SK-N-SH (cell line): ENCODE data around the gene CEBPG.

Source experiments
- CHD2 ChIP-seq: fragments of 150-350 bp; IDR thresholded peaks from 2 replicates; pipeline ENCODE4 v1.6.1; 2018; ENCODE audit warnings: low read length; ENCODE audit not compliant: partially characterized antibody
- CTCF ChIP-seq: fragments of 200-600 bp; sonication (generic); IDR thresholded peaks from 2 replicates; pipeline ENCODE4 v1.6.1; 2017; ENCODE audit warnings: antibody characterized with exemption, mild to moderate bottlenecking, moderate library complexity
- EP300 ChIP-seq, 2 experiments: IDR thresholded peaks; 2 replicates each; pipeline versions ENCODE4 v1.4.0 to v1.6.1; 2012; ENCODE audit warnings: borderline replicate concordance in 1 of 2, low read depth in 1 of 2, low read length in 1 of 2
- FOXM1 ChIP-seq: IDR thresholded peaks from 2 replicates; pipeline ENCODE4 v1.4.0; 2012; ENCODE audit warnings: low read depth, mild to moderate bottlenecking
- JUND ChIP-seq: IDR thresholded peaks from 2 replicates; pipeline ENCODE4 v1.4.0; 2012
- MAX ChIP-seq: IDR thresholded peaks from 2 replicates; pipeline ENCODE4 v1.4.0; 2012; ENCODE audit warnings: low read depth
- POLR2AphosphoS5 ChIP-seq: IDR thresholded peaks from 2 replicates; pipeline ENCODE4 v1.6.1; 2012; ENCODE audit warnings: low read depth, low read length
- RAD21 ChIP-seq: IDR thresholded peaks from 2 replicates; pipeline ENCODE4 v1.6.1; 2012; ENCODE audit warnings: mild to moderate bottlenecking, low read length
- RFX5 ChIP-seq: IDR thresholded peaks from 2 replicates; pipeline ENCODE4 v1.6.1; 2012; ENCODE audit warnings: mild to moderate bottlenecking, improper control_type of control experiment, low read length
- TAF1 ChIP-seq: IDR thresholded peaks from 2 replicates; pipeline ENCODE4 v1.6.1; 2012; ENCODE audit warnings: low read depth, mild to moderate bottlenecking, low read length, moderate library complexity, borderline replicate concordance
- TEAD4 ChIP-seq: IDR thresholded peaks from 2 replicates; pipeline ENCODE4 v1.4.0; 2012; ENCODE audit warnings: mild to moderate bottlenecking, borderline replicate concordance; ENCODE audit not compliant: insufficient read depth
- ZBTB33 ChIP-seq: IDR thresholded peaks from 2 replicates; pipeline ENCODE4 v1.4.0; 2012; ENCODE audit warnings: low read depth, borderline replicate concordance

GRCh38 chr19:33362508-33363228 lies 10.8 kb upstream of the CEBPG start:
- TF ChIP-seq CTCF (no peak), JUND (no peak), CHD2 (no peak), ZBTB33 (no peak), MAX (no peak), RFX5 (no peak), TEAD4 (no peak), RAD21 (no peak), TAF1 (no peak), EP300 (IDR thresholded peaks at IDR 0.05; ENCODE audit: borderline replicate concordance in 1 of 2, low read depth in 1 of 2, low read length in 1 of 2) (no peak), FOXM1 (no peak), POLR2AphosphoS5 (no peak)
